C1 segment of cervical spinal cord (tissue), 14 donors: Measurements from ENCODE around the gene KRT6C.
"Not testable (repeated sequence)": the region's sequence is repeated elsewhere in the genome, so short reads cannot be mapped to it uniquely, and the experiment has no call there.

Source experiments
- DNase-seq, 14 donors: peaks; one replicate each; lab custom pipeline; 2025; lab: John Stamatoyannopoulos, UW

The KRT6C gene

GRCh38 chr12:52473768-52474167 lies at the start of gene KRT6C:
TSS of gene KRT6C (minus strand) at chr12:52473805. CDS start at chr12:52473737, 68 bp downstream.
- no peak for DNase-seq

- no peak for DNase-seq
Measured at GRCh38 chr12:52522346-52523011, 48.9 kb upstream of the KRT6C start.

GRCh38 chr12:52521568-52522266 lies 48.1 kb upstream of the KRT6C start:
- DNase-seq = no peak

- no peak for DNase-seq
Measured at GRCh38 chr12:52521175-52521567, 47.6 kb upstream of the KRT6C start.

- DNase-seq = no peak
Measured at GRCh38 chr12:52519826-52520662, 46.4 kb upstream of the KRT6C start, which contains the start of gene KRT5. TSS of gene KRT5 (minus strand) at chr12:52520394. CDS start at chr12:52520296, 98 bp downstream.

GRCh38 chr12:52519387-52519703 lies 45.7 kb upstream of the KRT6C start:
- no peak for DNase-seq

GRCh38 chr12:52518574-52519386 lies 45.2 kb upstream of the KRT6C start:
- no peak for DNase-seq

GRCh38 chr12:52517888-52518287 lies 44.3 kb upstream of the KRT6C start:
- DNase-seq = no peak

- DNase-seq = no peak
Measured at GRCh38 chr12:52517005-52517835, 43.6 kb upstream of the KRT6C start.

- no peak for DNase-seq
Measured at GRCh38 chr12:52515927-52516831, 42.6 kb upstream of the KRT6C start.

- DNase-seq = no peak
Measured at GRCh38 chr12:52515319-52515646, 41.7 kb upstream of the KRT6C start.

- DNase-seq = no peak
Measured at GRCh38 chr12:52514471-52515318, 41.1 kb upstream of the KRT6C start.

GRCh38 chr12:52513736-52514135 lies 40.1 kb upstream of the KRT6C start:
- no peak for DNase-seq

GRCh38 chr12:52508211-52508610 lies 34.6 kb upstream of the KRT6C start:
- DNase-seq = no peak

- no peak for DNase-seq
Measured at GRCh38 chr12:52506858-52507715, 33.5 kb upstream of the KRT6C start.

GRCh38 chr12:52502877-52503276 lies 29.3 kb upstream of the KRT6C start:
- DNase-seq = no peak

- no peak for DNase-seq
Measured at GRCh38 chr12:52501490-52501889, 27.9 kb upstream of the KRT6C start.

- not testable (repeated sequence) for DNase-seq
Measured at GRCh38 chr12:52500574-52500973, 27.0 kb upstream of the KRT6C start.
